Smooth muscle cell (in vitro differentiated cells): Measurements from ENCODE around the gene FMN2. TPM values are rescaled to one million over a fixed set of nuclear protein-coding genes. Genes with fewer than 3 reads are reported as not detected.
A peak's percentile ranks its signal among the peaks of the same experiment; 100 is the strongest.

Experiments
- DNase-seq: peaks from one replicate; lab custom pipeline; 2025; ENCODE audit not compliant: unreplicated experiment; lab: John Stamatoyannopoulos, UW
- H2AFZ ChIP-seq: fragments of 200-600 bp; sonication (generic); 2 replicates; pipeline ENCODE4 v1.6.0; 2016; ENCODE audit warnings: antibody characterized with exemption, low read depth, mild to moderate bottlenecking
- H3F3A ChIP-seq: fragments of 200-600 bp; sonication (generic); 2 replicates; pipeline ENCODE4 v1.6.0; 2017; ENCODE audit warnings: antibody characterized with exemption, low read depth
- H3K27ac ChIP-seq: fragments of 200-600 bp; sonication (generic); 2 replicates; pipeline ENCODE4 v1.5.1; 2016; ENCODE audit warnings: low read depth, mild to moderate bottlenecking
- H3K27me3 ChIP-seq: fragments of 200-600 bp; sonication (generic); 2 replicates; pipeline ENCODE4 v1.6.1; 2016; ENCODE audit warnings: low read depth, mild to moderate bottlenecking
- H3K36me3 ChIP-seq: fragments of 200-600 bp; sonication (generic); 2 replicates; pipeline ENCODE4 v1.5.1; 2016; ENCODE audit warnings: low read depth
- H3K4me1 ChIP-seq: fragments of 200-600 bp; sonication (generic); 2 replicates; pipeline ENCODE4 v1.5.1; 2016; ENCODE audit warnings: low read depth
- H3K4me2 ChIP-seq: fragments of 200-600 bp; sonication (generic); 2 replicates; pipeline ENCODE4 v1.6.0; 2016; ENCODE audit warnings: mild to moderate bottlenecking
- H3K4me3 ChIP-seq: fragments of 200-600 bp; sonication (generic); 2 replicates; pipeline ENCODE4 v1.5.1; 2016; ENCODE audit warnings: mild to moderate bottlenecking
- H3K79me2 ChIP-seq: fragments of 200-600 bp; sonication (generic); 2 replicates; pipeline ENCODE4 v1.6.0; 2016; ENCODE audit warnings: low read depth, mild to moderate bottlenecking
- H3K9ac ChIP-seq: fragments of 200-600 bp; sonication (generic); 2 replicates; pipeline ENCODE4 v1.6.0; 2016; ENCODE audit warnings: low read depth
- H3K9me3 ChIP-seq: fragments of 200-600 bp; sonication (generic); replicated peaks from 2 replicates; pipeline ENCODE4 v1.5.1; 2016; ENCODE audit warnings: low read depth
- H4K20me1 ChIP-seq: fragments of 200-600 bp; sonication (generic); 2 replicates; pipeline ENCODE4 v1.6.0; 2016; ENCODE audit warnings: low read depth
- WGBS: methylation state at CpG from one replicate; pipeline ENCODE4 v1.1.7; 2016; ENCODE audit warnings: low lambda C conversion rate; 5-methylcytosine and 5-hydroxymethylcytosine counted together
- polyA plus RNA-seq: library from polyadenylated mRNA; unstranded; fragments of >200 nt; fragmentation: Nextera tagmentation; extraction: Ambion mirVana; gene quantifications from 2 replicates; pipeline ENCODE4 v1.2.1, GENCODE V29; 2016
- total RNA-seq: library from RNA; depleted of rRNA; stranded (reverse); fragments of >200 nt; gene quantifications from 2 replicates; pipeline ENCODE4 v1.2.3, GENCODE V29; 2014
- TF ChIP-seq, protein P1 (sequence below): fragments of 200-600 bp; sonication (generic); IDR thresholded peaks from 2 replicates; pipeline ENCODE4 v1.5.1; 2017; ENCODE audit warnings: borderline replicate concordance, mild to moderate bottlenecking, antibody characterized with exemption; ENCODE audit not compliant: insufficient read depth, poor library complexity, severe bottlenecking

Gene FMN2
- total and polyA plus RNA-seq, 2 experiments from 2014 or later, result 1.9 to 6.2 TPM

DNA sequence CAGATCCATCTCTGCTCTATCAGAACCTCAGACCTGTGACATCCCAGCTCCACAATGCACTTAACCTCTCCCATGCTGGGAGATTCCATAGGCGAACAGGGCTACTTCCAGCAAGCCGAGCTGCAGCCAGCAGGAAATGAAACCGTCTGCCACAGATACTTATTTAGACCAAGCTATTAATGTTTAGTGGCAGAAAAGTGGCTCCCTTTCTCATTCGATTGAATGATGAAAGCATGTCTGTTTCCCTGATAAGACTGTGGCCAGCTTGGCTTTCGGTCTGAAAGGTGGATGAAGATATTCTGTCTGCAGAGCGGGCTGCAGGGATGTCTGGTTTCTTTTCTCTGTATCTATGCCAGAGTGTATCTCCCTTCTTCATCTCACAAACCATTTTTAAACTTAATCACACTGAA, 373.9 kb downstream of the FMN2 start:
- H3K9ac ChIP-seq, result peak overlapping the region; percentile 22
- no peak for DNase-seq
- peak overlapping the region; percentile 68 for H2AFZ ChIP-seq
- H3K27me3 ChIP-seq, result no peaks in the 10 kb centered on the region
- no peaks in the 10 kb centered on the region for H3K36me3 ChIP-seq
- no peaks in the 10 kb centered on the region for H3F3A ChIP-seq
- no peaks in the 10 kb centered on the region for H4K20me1 ChIP-seq
- no peaks in the 10 kb centered on the region for H3K9me3 ChIP-seq
- WGBS, result 5% methylated on average over 6 of the region's 6 CpGs
- no peaks in the 10 kb centered on the region for H3K79me2 ChIP-seq
- peaks cover 27% of the 10 kb centered on the region for H3K4me1 ChIP-seq
- H3K4me2 ChIP-seq, result peak overlapping the region; percentile 85
- TF ChIP-seq, protein P1, sequence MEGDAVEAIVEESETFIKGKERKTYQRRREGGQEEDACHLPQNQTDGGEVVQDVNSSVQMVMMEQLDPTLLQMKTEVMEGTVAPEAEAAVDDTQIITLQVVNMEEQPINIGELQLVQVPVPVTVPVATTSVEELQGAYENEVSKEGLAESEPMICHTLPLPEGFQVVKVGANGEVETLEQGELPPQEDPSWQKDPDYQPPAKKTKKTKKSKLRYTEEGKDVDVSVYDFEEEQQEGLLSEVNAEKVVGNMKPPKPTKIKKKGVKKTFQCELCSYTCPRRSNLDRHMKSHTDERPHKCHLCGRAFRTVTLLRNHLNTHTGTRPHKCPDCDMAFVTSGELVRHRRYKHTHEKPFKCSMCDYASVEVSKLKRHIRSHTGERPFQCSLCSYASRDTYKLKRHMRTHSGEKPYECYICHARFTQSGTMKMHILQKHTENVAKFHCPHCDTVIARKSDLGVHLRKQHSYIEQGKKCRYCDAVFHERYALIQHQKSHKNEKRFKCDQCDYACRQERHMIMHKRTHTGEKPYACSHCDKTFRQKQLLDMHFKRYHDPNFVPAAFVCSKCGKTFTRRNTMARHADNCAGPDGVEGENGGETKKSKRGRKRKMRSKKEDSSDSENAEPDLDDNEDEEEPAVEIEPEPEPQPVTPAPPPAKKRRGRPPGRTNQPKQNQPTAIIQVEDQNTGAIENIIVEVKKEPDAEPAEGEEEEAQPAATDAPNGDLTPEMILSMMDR, result no peak
- peak overlapping the region; percentile 37 for H3K4me3 ChIP-seq
- peak overlapping the region; percentile 31 for H3K27ac ChIP-seq

- peak overlapping the region; percentile 45 for H3K4me2 ChIP-seq
- H3K27ac ChIP-seq, result no peak overlapping the region
- H3F3A ChIP-seq, result no peaks in the 10 kb centered on the region
- WGBS, result 68% methylated on average over 4 of the region's 4 CpGs
- no peaks in the 10 kb centered on the region for H3K9me3 ChIP-seq
- TF ChIP-seq, protein P1, result no peak
- no peaks in the 10 kb centered on the region for H3K27me3 ChIP-seq
- peaks cover 27% of the 10 kb centered on the region for H3K4me1 ChIP-seq
- no peak for DNase-seq
- H4K20me1 ChIP-seq, result no peaks in the 10 kb centered on the region
- H3K9ac ChIP-seq, result no peak overlapping the region
- H3K4me3 ChIP-seq, result no peak overlapping the region
- peak overlapping the region; percentile 70 for H2AFZ ChIP-seq
- H3K79me2 ChIP-seq, result no peaks in the 10 kb centered on the region
- H3K36me3 ChIP-seq, result no peaks in the 10 kb centered on the region
Measured at GRCh38 chr1:240466509-240466908, 374.8 kb downstream of the FMN2 start.

DNA sequence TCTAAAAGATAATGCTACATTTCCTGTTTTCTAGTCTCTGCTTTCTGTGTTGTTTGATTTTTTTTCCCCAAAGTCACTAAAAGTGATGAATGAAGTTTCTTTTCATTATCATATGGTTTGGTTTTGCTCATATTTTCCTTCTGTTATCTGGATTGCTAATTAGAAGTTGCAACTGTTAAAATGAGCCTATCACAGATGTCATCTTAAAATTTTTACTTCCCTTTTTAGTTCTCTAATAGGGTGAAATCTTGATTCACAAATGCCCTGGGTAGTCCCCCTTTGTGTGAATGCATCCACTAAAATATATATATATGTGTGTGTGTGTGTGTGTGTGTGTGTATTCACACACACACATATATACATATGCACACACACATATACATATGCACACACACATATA, 376.2 kb downstream of the FMN2 start:
- no peaks in the 10 kb centered on the region for H3K9me3 ChIP-seq
- no peaks in the 10 kb centered on the region for H3K36me3 ChIP-seq
- H3K4me1 ChIP-seq, result peaks cover 27% of the 10 kb centered on the region

DNA sequence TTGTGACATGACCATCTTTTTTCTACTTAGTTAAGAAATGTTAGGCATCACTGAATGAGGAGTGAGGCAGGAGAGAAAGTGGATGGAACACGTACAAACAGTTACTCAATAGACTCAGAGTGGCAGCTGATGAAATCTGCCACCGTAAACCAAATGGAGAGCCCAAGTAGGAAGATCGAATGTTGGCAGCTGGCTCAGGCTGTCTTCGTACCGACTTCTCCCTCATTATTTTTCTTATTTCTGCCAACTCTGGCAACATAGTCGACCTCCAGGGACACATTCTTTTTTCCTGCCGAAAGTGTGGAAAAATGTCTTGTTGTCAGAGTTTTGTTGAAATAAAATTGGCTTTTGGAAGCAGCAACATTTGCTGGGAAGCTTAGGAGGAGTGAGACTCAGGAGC, 377.0 kb downstream of the FMN2 start:
- Histone ChIP-seq H3K9ac (no peak overlapping the region), H3K27ac (no peak overlapping the region), H3K27me3 (no peaks in the 10 kb centered on the region), H4K20me1 (no peaks in the 10 kb centered on the region), H3K4me1 (peaks cover 27% of the 10 kb centered on the region), H3K4me2 (no peak overlapping the region), H3F3A (no peaks in the 10 kb centered on the region), H3K4me3 (no peak overlapping the region), H2AFZ (no peak overlapping the region), H3K79me2 (no peaks in the 10 kb centered on the region), H3K36me3 (no peaks in the 10 kb centered on the region), H3K9me3 (no peaks in the 10 kb centered on the region)
- WGBS, result 92% methylated on average over 7 of the region's 7 CpGs
- TF ChIP-seq, protein P1, result no peak
- no peak for DNase-seq

More for the DNA sequence above, 376.2 kb downstream of the FMN2 start:
- no peak overlapping the region for H3K4me3 ChIP-seq
- no peak overlapping the region for H2AFZ ChIP-seq
- DNase-seq, result no peak
- H3K27me3 ChIP-seq, result no peaks in the 10 kb centered on the region
- no peak overlapping the region for H3K4me2 ChIP-seq
- no peaks in the 10 kb centered on the region for H3K79me2 ChIP-seq
- no peak overlapping the region for H3K27ac ChIP-seq
- H3F3A ChIP-seq, result no peaks in the 10 kb centered on the region
- no peaks in the 10 kb centered on the region for H4K20me1 ChIP-seq
- TF ChIP-seq, protein P1, result no peak
- H3K9ac ChIP-seq, result no peak overlapping the region
